ENCODE measurements around the gene ENOX2. TPM values are rescaled to one million over a fixed set of nuclear protein-coding genes. Genes with fewer than 3 reads are reported as not detected.

ENOX2 gene
- total RNA-seq, 1 experiment from 2014 or later = 24.3 TPM

GRCh38 chrX:130876226-130876625, 26.8 kb downstream of the ENOX2 start:
- peaks cover 11% of the 10 kb centered on the region for H3K9me3 Mint-ChIP-seq (ENCODE audit: unreplicated experiment)
- ChIA-PET POLR2A (no interaction called here), CTCF (no interaction called here)
- BruUV-seq (replicated peaks) = no TSS peak
- DNase-seq (ENCODE audit: unreplicated experiment) = no peak
- H3K27me3 Mint-ChIP-seq (ENCODE audit: insufficient read depth, unreplicated experiment) = peaks cover 36% of the 10 kb centered on the region
- intact Hi-C loops (cut with micrococcal nuclease) = no loop called here
- no peaks in the 10 kb centered on the region for H3K36me3 Mint-ChIP-seq (ENCODE audit: insufficient read depth, unreplicated experiment)
- no peak for TF ChIP-seq CTCF (IDR thresholded peaks at IDR 0.05; ENCODE audit: unreplicated experiment)
- no peak overlapping the region for H3K27ac Mint-ChIP-seq (ENCODE audit: low read depth, unreplicated experiment)
- H3K4me3 Mint-ChIP-seq (ENCODE audit: unreplicated experiment) = no peak overlapping the region
- peaks cover 15% of the 10 kb centered on the region for H3K4me1 Mint-ChIP-seq (ENCODE audit: insufficient read depth, unreplicated experiment)

GRCh38 chrX:130874751-130875150, 28.3 kb downstream of the ENOX2 start:
- intact Hi-C loops (cut with micrococcal nuclease) = no loop called here
- POLR2A ChIA-PET = no interaction called here
- peak; percentile 23 for DNase-seq (ENCODE audit: unreplicated experiment)
- Mint-ChIP-seq H3K27ac (ENCODE audit: low read depth, unreplicated experiment) (no peak overlapping the region), H3K9me3 (ENCODE audit: unreplicated experiment) (peaks cover 11% of the 10 kb centered on the region), H3K27me3 (ENCODE audit: insufficient read depth, unreplicated experiment) (peaks cover 31% of the 10 kb centered on the region), H3K36me3 (ENCODE audit: insufficient read depth, unreplicated experiment) (no peaks in the 10 kb centered on the region), H3K4me1 (ENCODE audit: insufficient read depth, unreplicated experiment) (peaks cover 11% of the 10 kb centered on the region), H3K4me3 (ENCODE audit: unreplicated experiment) (no peak overlapping the region)
- BruUV-seq (replicated peaks) = no TSS peak
- TF ChIP-seq CTCF (IDR thresholded peaks at IDR 0.05; ENCODE audit: unreplicated experiment) = no peak
- CTCF ChIA-PET = interaction anchor here (0.8 kb wide), 1 partner anchor 44 kb away, joined by 3 read pairs; no protein-coding TSS in a partner anchor

GRCh38 chrX:130869239-130869638, 33.8 kb downstream of the ENOX2 start:
- Mint-ChIP-seq H3K9me3 (ENCODE audit: unreplicated experiment) (peaks cover 8% of the 10 kb centered on the region), H3K27ac (ENCODE audit: low read depth, unreplicated experiment) (no peak overlapping the region), H3K27me3 (ENCODE audit: insufficient read depth, unreplicated experiment) (peaks cover 36% of the 10 kb centered on the region), H3K4me3 (ENCODE audit: unreplicated experiment) (no peak overlapping the region), H3K36me3 (ENCODE audit: insufficient read depth, unreplicated experiment) (no peaks in the 10 kb centered on the region), H3K4me1 (ENCODE audit: insufficient read depth, unreplicated experiment) (peaks cover 3% of the 10 kb centered on the region)
- ChIA-PET CTCF (no interaction called here), POLR2A (no interaction called here)
- DNase-seq (ENCODE audit: unreplicated experiment) = no peak
- intact Hi-C loops (cut with micrococcal nuclease) = no loop called here
- TF ChIP-seq CTCF (IDR thresholded peaks at IDR 0.05; ENCODE audit: unreplicated experiment) = no peak
- BruUV-seq (replicated peaks) = no TSS peak

GRCh38 chrX:130861462-130861861, 41.5 kb downstream of the ENOX2 start:
- no peak for DNase-seq (ENCODE audit: unreplicated experiment)
- Mint-ChIP-seq H3K27ac (ENCODE audit: low read depth, unreplicated experiment) (no peak overlapping the region), H3K4me3 (ENCODE audit: unreplicated experiment) (no peak overlapping the region), H3K36me3 (ENCODE audit: insufficient read depth, unreplicated experiment) (no peaks in the 10 kb centered on the region), H3K27me3 (ENCODE audit: insufficient read depth, unreplicated experiment) (peaks cover 9% of the 10 kb centered on the region), H3K9me3 (ENCODE audit: unreplicated experiment) (no peaks in the 10 kb centered on the region), H3K4me1 (ENCODE audit: insufficient read depth, unreplicated experiment) (no peaks in the 10 kb centered on the region)
- POLR2A ChIA-PET = no interaction called here
- CTCF ChIA-PET = no interaction called here
- no TSS peak for BruUV-seq (replicated peaks)
- intact Hi-C loops (cut with micrococcal nuclease) = no loop called here
- TF ChIP-seq CTCF (IDR thresholded peaks at IDR 0.05; ENCODE audit: unreplicated experiment) = no peak
